SK-N-SH (cell line): ENCODE results near the gene PAX3. TPM values are rescaled to one million over a fixed set of nuclear protein-coding genes. Genes with fewer than 3 reads are reported as not detected.

Experiments used
- CTCF ChIA-PET: fragments of 300-600, 350-600 bp; formaldehyde crosslinking; extraction: SDS; loops from one replicate; lab custom pipeline; 2021; lab: Yijun Ruan, JAX
- POLR2A ChIA-PET: fragments of 350-600 bp; sonication (Branson Sonifier 250); formaldehyde crosslinking; extraction: SDS; loops from one replicate; lab custom pipeline; 2020; ENCODE audit warnings: antibody characterized with exemption, inconsistent platforms; lab: Yijun Ruan, JAX
- DNase-seq: peaks from one replicate; pipeline ENCODE4 v3.0.0; 2012
- H2AFZ ChIP-seq: fragments of 200-600 bp; sonication (generic); 2 replicates; pipeline ENCODE4 v1.8.1; 2016; ENCODE audit warnings: antibody characterized with exemption, mild to moderate bottlenecking, low read depth
- H3F3A ChIP-seq: fragments of 200-600 bp; sonication (generic); replicated peaks from 2 replicates; pipeline ENCODE3; 2016; ENCODE audit warnings: antibody characterized with exemption, mild to moderate bottlenecking; ENCODE audit not compliant: insufficient read depth
- H3K27ac ChIP-seq, 2 experiments: fragments of 200-500 bp in 1 of 2; fragments of 200-600 bp in 1 of 2; sonication (Bioruptor generic) in 1 of 2; sonication (generic), shearing (Covaris generic) in 1 of 2; 2 replicates each; pipeline versions ENCODE4 v1.5.1 to v1.6.1; 2014 to 2016; ENCODE audit warnings: low read depth in 2 of 2, inconsistent platforms in 1 of 2, low read length in 1 of 2, mild to moderate bottlenecking in 1 of 2, mixed read lengths in 1 of 2
- H3K27me3 ChIP-seq: fragments of 200-600 bp; sonication (generic), shearing (Covaris generic); 2 replicates; pipeline ENCODE4 v1.6.1; 2016; ENCODE audit warnings: mixed run types; ENCODE audit not compliant: insufficient read depth
- H3K36me3 ChIP-seq, 2 experiments: fragments of 200-500 bp in 1 of 2; fragments of 200-600 bp in 1 of 2; sonication (Bioruptor generic) in 1 of 2; sonication (generic) in 1 of 2; replicated peaks in 1 of 2; 2 replicates each; pipeline versions ENCODE3 to v1.5.1; 2014 to 2016; ENCODE audit warnings: low read length in 1 of 2, mild to moderate bottlenecking in 1 of 2; ENCODE audit not compliant: insufficient read depth in 2 of 2, control insufficient read depth in 1 of 2
- H3K4me1 ChIP-seq, 2 experiments: fragments of 200-500 bp in 1 of 2; fragments of 200-600 bp in 1 of 2; sonication (Bioruptor generic) in 1 of 2; sonication (generic), shearing (Covaris generic) in 1 of 2; 2 replicates each; pipeline versions ENCODE4 v1.5.1 to v1.6.1; 2014 to 2016; ENCODE audit warnings: low read depth in 1 of 2, low read length in 1 of 2, mixed run types in 1 of 2; ENCODE audit not compliant: insufficient read depth in 2 of 2, control insufficient read depth in 1 of 2
- H3K4me2 ChIP-seq: fragments of 200-600 bp; sonication (generic), shearing (Covaris generic); 2 replicates; pipeline ENCODE4 v1.6.1; 2017; ENCODE audit warnings: mixed run types
- H3K4me3 ChIP-seq, 2 experiments: fragments of 200-500 bp in 1 of 2; fragments of 200-600 bp in 1 of 2; sonication (Bioruptor generic) in 1 of 2; sonication (generic), shearing (Covaris generic) in 1 of 2; 2 replicates each; pipeline versions ENCODE4 v1.5.1 to v1.8.1; 2014 to 2016; ENCODE audit warnings: low read depth in 2 of 2, inconsistent platforms in 1 of 2, low read length in 1 of 2, mild to moderate bottlenecking in 1 of 2, mixed read lengths in 1 of 2, moderate library complexity in 1 of 2
- H3K79me2 ChIP-seq: fragments of 200-600 bp; sonication (generic); 2 replicates; pipeline ENCODE4 v1.8.1; 2017; ENCODE audit warnings: mild to moderate bottlenecking; ENCODE audit not compliant: insufficient read depth
- H3K9ac ChIP-seq: fragments of 200-600 bp; sonication (generic); 2 replicates; pipeline ENCODE4 v1.6.1; 2017; ENCODE audit warnings: mixed run types
- H3K9me2 ChIP-seq: fragments of 200-600 bp; sonication (generic); 2 replicates; pipeline ENCODE4 v1.6.1; 2017; ENCODE audit warnings: mixed run types
- H3K9me3 ChIP-seq: fragments of 200-600 bp; sonication (generic); 2 replicates; pipeline ENCODE4 v1.6.1; 2017; ENCODE audit warnings: mixed run types, mild to moderate bottlenecking, moderate library complexity
- H4K20me1 ChIP-seq: fragments of 200-600 bp; sonication (generic); 2 replicates; pipeline ENCODE4 v1.6.1; 2017; ENCODE audit warnings: mild to moderate bottlenecking, mixed run types; ENCODE audit not compliant: insufficient read depth
- ELF1 ChIP-seq: IDR thresholded peaks from 2 replicates; pipeline ENCODE4 v1.4.0; 2012
- FOSL2 ChIP-seq: IDR thresholded peaks from 2 replicates; pipeline ENCODE4 v1.4.0; 2012; ENCODE audit warnings: low read depth, mild to moderate bottlenecking, moderate library complexity, borderline replicate concordance
- FOXJ3 ChIP-seq: sonication (generic); formaldehyde crosslinking; IDR thresholded peaks from 2 replicates; pipeline ENCODE4 v1.5.1; 2020; ENCODE audit warnings: mild to moderate bottlenecking, missing genetic modification reagents
- FOXM1 ChIP-seq: IDR thresholded peaks from 2 replicates; pipeline ENCODE4 v1.4.0; 2012; ENCODE audit warnings: low read depth, mild to moderate bottlenecking
- GABPA ChIP-seq: IDR thresholded peaks from 2 replicates; pipeline ENCODE4 v1.4.0; 2012; ENCODE audit warnings: low read depth, mild to moderate bottlenecking
- JUND ChIP-seq: IDR thresholded peaks from 2 replicates; pipeline ENCODE4 v1.4.0; 2012
- NFIC ChIP-seq: IDR thresholded peaks from 2 replicates; pipeline ENCODE4 v1.4.0; 2012; ENCODE audit warnings: borderline replicate concordance
- NRF1 ChIP-seq: IDR thresholded peaks from 2 replicates; pipeline ENCODE4 v1.6.1; 2012; ENCODE audit warnings: low read depth, mild to moderate bottlenecking, low read length
- RAD21 ChIP-seq: IDR thresholded peaks from 2 replicates; pipeline ENCODE4 v1.6.1; 2012; ENCODE audit warnings: mild to moderate bottlenecking, low read length
- RFX5 ChIP-seq: IDR thresholded peaks from 2 replicates; pipeline ENCODE4 v1.6.1; 2012; ENCODE audit warnings: mild to moderate bottlenecking, improper control_type of control experiment, low read length
- TEAD4 ChIP-seq: IDR thresholded peaks from 2 replicates; pipeline ENCODE4 v1.4.0; 2012; ENCODE audit warnings: mild to moderate bottlenecking, borderline replicate concordance; ENCODE audit not compliant: insufficient read depth
- WGBS: methylation state at CpG from one replicate; pipeline ENCODE4 v1.1.6; 2017; ENCODE audit warnings: low lambda C conversion rate; 5-methylcytosine and 5-hydroxymethylcytosine counted together
- polyA plus RNA-seq, 3 experiments: library from polyadenylated mRNA; depleted of rRNA; stranded (reverse); fragments of >200 nt; gene quantifications; 2 replicates each; pipeline ENCODE4 v1.2.3, GENCODE V29; 2012
- TF ChIP-seq, protein P1 (sequence below): IDR thresholded peaks from 2 replicates; pipeline ENCODE4 v1.6.1; 2012; ENCODE audit warnings: mild to moderate bottlenecking, low read depth, low read length, moderate library complexity
- TF ChIP-seq, protein P2 (sequence below): IDR thresholded peaks from 2 replicates; pipeline ENCODE4 v1.4.0; 2012; ENCODE audit warnings: low read depth
- TF ChIP-seq, protein P3 (sequence below): fragments of 150-350 bp; IDR thresholded peaks from 2 replicates; pipeline ENCODE4 v1.6.1; 2017; ENCODE audit warnings: antibody characterized with exemption, low read length, low read depth, borderline replicate concordance
- TF ChIP-seq, protein P4 (sequence below): fragments of 200-600 bp; sonication (generic); IDR thresholded peaks from 2 replicates; pipeline ENCODE4 v1.6.1; 2017; ENCODE audit warnings: antibody characterized with exemption, mild to moderate bottlenecking, moderate library complexity

PAX3 gene
- polyA plus RNA-seq, 1 of the 3 experiments (the other 2 are of a cell fraction): not detected

DNA sequence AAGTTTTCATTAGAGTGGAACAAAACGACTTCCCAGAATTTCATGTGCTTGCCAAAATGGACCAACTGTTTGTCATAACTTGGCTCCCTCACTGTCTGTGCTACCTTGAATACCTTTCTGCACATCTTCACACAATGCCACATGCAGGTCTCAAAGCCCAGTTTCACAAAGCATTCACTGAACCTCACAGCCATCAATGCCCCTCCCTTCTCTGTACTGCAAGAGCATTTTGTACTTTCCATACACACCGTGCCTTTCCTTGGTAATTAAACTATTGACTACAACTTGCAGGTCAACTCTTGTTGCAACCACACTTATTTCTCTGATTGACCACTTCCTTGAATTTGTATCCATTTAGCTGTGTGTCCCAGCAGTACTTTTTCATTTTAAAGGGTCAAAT, 50.5 kb downstream of the PAX3 start:
- Histone ChIP-seq H3K4me2 (no peak overlapping the region), H3F3A (no peaks in the 10 kb centered on the region), H3K4me3 (no peak overlapping the region), H3K4me1 (no peaks in the 10 kb centered on the region), H3K9ac (no peak overlapping the region), H3K9me3 (no peaks in the 10 kb centered on the region), H4K20me1 (no peaks in the 10 kb centered on the region), H3K79me2 (no peaks in the 10 kb centered on the region), H3K9me2 (no peaks in the 10 kb centered on the region), H3K27me3 (no peaks in the 10 kb centered on the region), H3K27ac (no peak overlapping the region), H3K36me3 (no peaks in the 10 kb centered on the region), H2AFZ (no peak overlapping the region)
- no peak for DNase-seq
- WGBS: 7% methylated on average over 2 of the region's 2 CpGs
- no peak for TF ChIP-seq FOXJ3 (CRISPR knock-in tag)
- no peak for TF ChIP-seq GABPA
- TF ChIP-seq, protein P1, sequence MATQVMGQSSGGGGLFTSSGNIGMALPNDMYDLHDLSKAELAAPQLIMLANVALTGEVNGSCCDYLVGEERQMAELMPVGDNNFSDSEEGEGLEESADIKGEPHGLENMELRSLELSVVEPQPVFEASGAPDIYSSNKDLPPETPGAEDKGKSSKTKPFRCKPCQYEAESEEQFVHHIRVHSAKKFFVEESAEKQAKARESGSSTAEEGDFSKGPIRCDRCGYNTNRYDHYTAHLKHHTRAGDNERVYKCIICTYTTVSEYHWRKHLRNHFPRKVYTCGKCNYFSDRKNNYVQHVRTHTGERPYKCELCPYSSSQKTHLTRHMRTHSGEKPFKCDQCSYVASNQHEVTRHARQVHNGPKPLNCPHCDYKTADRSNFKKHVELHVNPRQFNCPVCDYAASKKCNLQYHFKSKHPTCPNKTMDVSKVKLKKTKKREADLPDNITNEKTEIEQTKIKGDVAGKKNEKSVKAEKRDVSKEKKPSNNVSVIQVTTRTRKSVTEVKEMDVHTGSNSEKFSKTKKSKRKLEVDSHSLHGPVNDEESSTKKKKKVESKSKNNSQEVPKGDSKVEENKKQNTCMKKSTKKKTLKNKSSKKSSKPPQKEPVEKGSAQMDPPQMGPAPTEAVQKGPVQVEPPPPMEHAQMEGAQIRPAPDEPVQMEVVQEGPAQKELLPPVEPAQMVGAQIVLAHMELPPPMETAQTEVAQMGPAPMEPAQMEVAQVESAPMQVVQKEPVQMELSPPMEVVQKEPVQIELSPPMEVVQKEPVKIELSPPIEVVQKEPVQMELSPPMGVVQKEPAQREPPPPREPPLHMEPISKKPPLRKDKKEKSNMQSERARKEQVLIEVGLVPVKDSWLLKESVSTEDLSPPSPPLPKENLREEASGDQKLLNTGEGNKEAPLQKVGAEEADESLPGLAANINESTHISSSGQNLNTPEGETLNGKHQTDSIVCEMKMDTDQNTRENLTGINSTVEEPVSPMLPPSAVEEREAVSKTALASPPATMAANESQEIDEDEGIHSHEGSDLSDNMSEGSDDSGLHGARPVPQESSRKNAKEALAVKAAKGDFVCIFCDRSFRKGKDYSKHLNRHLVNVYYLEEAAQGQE: no peak
- no peak for TF ChIP-seq RFX5
- TF ChIP-seq, protein P2, sequence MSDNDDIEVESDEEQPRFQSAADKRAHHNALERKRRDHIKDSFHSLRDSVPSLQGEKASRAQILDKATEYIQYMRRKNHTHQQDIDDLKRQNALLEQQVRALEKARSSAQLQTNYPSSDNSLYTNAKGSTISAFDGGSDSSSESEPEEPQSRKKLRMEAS: no peak
- TF ChIP-seq FOSL2: no peak
- ChIA-PET POLR2A (no interaction called here), CTCF (no interaction called here)

DNA sequence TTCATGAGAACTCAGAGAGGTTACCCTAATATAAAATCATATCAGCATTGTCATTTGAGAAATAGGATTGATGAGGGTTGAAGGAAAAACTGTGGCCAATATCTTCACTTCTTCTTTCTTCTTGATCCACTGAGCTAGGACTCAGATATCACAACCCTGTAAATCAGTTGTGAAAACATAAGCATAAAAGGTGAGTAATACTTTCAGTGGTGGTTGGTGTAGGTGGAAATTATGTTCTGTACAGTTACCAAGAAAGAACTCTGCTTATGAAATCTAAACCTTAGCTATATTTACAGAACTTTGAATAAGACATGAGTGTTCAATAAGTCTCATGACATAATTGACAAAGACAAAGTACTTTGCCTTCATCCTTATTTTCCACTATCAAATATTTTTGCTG, 56.3 kb downstream of the PAX3 start:
- Histone ChIP-seq H2AFZ (no peak overlapping the region), H3K9me3 (no peaks in the 10 kb centered on the region), H3K36me3 (no peaks in the 10 kb centered on the region), H3K4me1 (no peaks in the 10 kb centered on the region; a peak in 1 of 4 replicates), H3K27me3 (peaks cover 15% of the 10 kb centered on the region; the same call in 1 of the 2 replicates), H3K27ac (no peak overlapping the region), H3K4me2 (no peak overlapping the region), H3K79me2 (no peaks in the 10 kb centered on the region), H3K4me3 (no peak overlapping the region), H3F3A (no peaks in the 10 kb centered on the region), H3K9me2 (no peaks in the 10 kb centered on the region), H4K20me1 (no peaks in the 10 kb centered on the region), H3K9ac (no peak overlapping the region)
- ChIA-PET POLR2A (no interaction called here), CTCF (no interaction called here)
- TF ChIP-seq FOXM1 (no peak), TEAD4 (no peak), NRF1 (no peak), RAD21 (no peak), NFIC (no peak), JUND (no peak), ELF1 (no peak)
- TF ChIP-seq, protein P3, sequence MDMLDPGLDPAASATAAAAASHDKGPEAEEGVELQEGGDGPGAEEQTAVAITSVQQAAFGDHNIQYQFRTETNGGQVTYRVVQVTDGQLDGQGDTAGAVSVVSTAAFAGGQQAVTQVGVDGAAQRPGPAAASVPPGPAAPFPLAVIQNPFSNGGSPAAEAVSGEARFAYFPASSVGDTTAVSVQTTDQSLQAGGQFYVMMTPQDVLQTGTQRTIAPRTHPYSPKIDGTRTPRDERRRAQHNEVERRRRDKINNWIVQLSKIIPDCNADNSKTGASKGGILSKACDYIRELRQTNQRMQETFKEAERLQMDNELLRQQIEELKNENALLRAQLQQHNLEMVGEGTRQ: no peak
- TF ChIP-seq, protein P4, sequence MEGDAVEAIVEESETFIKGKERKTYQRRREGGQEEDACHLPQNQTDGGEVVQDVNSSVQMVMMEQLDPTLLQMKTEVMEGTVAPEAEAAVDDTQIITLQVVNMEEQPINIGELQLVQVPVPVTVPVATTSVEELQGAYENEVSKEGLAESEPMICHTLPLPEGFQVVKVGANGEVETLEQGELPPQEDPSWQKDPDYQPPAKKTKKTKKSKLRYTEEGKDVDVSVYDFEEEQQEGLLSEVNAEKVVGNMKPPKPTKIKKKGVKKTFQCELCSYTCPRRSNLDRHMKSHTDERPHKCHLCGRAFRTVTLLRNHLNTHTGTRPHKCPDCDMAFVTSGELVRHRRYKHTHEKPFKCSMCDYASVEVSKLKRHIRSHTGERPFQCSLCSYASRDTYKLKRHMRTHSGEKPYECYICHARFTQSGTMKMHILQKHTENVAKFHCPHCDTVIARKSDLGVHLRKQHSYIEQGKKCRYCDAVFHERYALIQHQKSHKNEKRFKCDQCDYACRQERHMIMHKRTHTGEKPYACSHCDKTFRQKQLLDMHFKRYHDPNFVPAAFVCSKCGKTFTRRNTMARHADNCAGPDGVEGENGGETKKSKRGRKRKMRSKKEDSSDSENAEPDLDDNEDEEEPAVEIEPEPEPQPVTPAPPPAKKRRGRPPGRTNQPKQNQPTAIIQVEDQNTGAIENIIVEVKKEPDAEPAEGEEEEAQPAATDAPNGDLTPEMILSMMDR: no peak
- no peak for DNase-seq
